Body of pancreas (tissue), 4 donors: Measurements from ENCODE around the gene NECTIN1. TPM values are rescaled to one million over a fixed set of nuclear protein-coding genes. Genes with fewer than 3 reads are reported as not detected.
A peak's percentile ranks its signal among the peaks of the same experiment; 100 is the strongest.

Experiments used
- ATAC-seq: fragments of 150-250 bp; one replicate; pipeline ENCODE4 v1.9.1; 2016
- DNase-seq, 4 donors: peaks; one replicate each; pipeline ENCODE4 v3.0.0-alpha.2; 2019
- H3K27ac ChIP-seq, 4 donors: fragments of 200-600 bp; sonication (generic); 1 replicate in 3 of 4; 2 replicates in 1 of 4; pipeline versions ENCODE4 v1.5.1 to v1.6.1; 2016 to 2019; ENCODE audit warnings: mild to moderate bottlenecking in 1 of 4, mixed read lengths in 1 of 4, moderate library complexity in 1 of 4
- H3K27me3 ChIP-seq, 2 donors: fragments of 200-600 bp; sonication (generic); one replicate each; pipeline ENCODE4 v1.6.0; 2016; ENCODE audit warnings: mild to moderate bottlenecking in 1 of 2
- H3K36me3 ChIP-seq, 2 donors: fragments of 200-600 bp; sonication (generic); replicated peaks in 1 of 2; 2 replicates each; pipeline ENCODE4 v1.5.1; 2016; ENCODE audit warnings: low read depth in 2 of 2; ENCODE audit not compliant: insufficient read depth in 1 of 2
- H3K4me1 ChIP-seq: fragments of 200-600 bp; sonication (generic); one replicate; pipeline ENCODE4 v1.6.0; 2016
- H3K4me3 ChIP-seq, 2 donors: fragments of 200-600 bp; sonication (generic); 1 replicate in 1 of 2; 2 replicates in 1 of 2; pipeline ENCODE4 v1.5.1; 2016 to 2019
- H3K9me3 ChIP-seq, 3 donors: fragments of 200-600 bp; sonication (generic); 1 replicate in 2 of 3; 2 replicates in 1 of 3; pipeline ENCODE4 v1.5.1; 2016
- CTCF ChIP-seq, 7 experiments: fragments of 450-650 bp in 4 of 7; fragments of 200-600 bp in 3 of 7; sonication (generic) in 3 of 7; IDR thresholded peaks; one replicate each; pipeline ENCODE4 v1.5.1; 2016 to 2019; ENCODE audit warnings: antibody characterized with exemption in 7 of 7
- POLR2A ChIP-seq, 3 donors: fragments of 450-650 bp; IDR thresholded peaks; one replicate each; pipeline ENCODE4 v1.6.1; 2016; ENCODE audit warnings: antibody characterized with exemption in 3 of 3, mild to moderate bottlenecking in 2 of 3
- WGBS, 2 donors: methylation state at CpG; one replicate each; pipeline ENCODE4 v1.1.5; 2017; 5-methylcytosine and 5-hydroxymethylcytosine counted together
- intact Hi-C: fragments of 100-400 bp; cut with DNase I; formaldehyde crosslinking; loops from one replicate; pipeline ENCODE4 v1.15.1; 2023
- total RNA-seq, 2 donors: library from RNA; depleted of rRNA; stranded (reverse); fragments of >200 nt; gene quantifications; one replicate each; pipeline ENCODE4 v1.1.0, GENCODE V29; 2016

Gene NECTIN1
- total RNA-seq, 2 donors from 2014 or later, result 7.3 to 31.6 TPM

DNA sequence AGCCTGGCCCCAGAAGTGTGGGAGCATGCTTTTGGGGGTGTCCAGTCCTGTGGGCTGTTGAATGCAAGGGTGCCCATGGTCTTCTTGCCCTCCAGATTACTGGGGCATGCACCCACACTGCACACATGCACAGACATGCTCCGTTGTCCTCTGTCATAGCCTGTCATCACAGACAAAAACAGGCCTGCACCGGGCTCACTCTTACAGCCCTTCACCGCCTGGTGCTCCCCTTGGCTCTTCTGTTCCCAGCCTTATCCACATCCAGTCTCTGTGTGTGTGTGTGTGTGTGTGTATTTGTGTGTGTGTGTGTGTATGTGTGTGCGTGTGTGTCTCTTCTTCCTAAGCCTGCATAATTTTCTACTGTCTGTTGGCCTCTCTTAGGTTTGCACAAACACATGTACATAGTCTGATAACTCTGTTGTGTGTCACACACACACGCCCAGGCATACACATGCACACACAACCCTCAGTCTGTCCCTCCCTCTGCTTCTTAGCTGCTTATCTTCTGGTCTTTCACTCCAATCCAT lies 23.4 kb upstream of the NECTIN1 start:
- WGBS, 2 donors, result 80 to 86% methylated on average over 5 of the region's 5 CpGs
- H3K4me1 ChIP-seq, result peaks cover 26% of the 10 kb centered on the region
- no peak overlapping the region for H3K4me3 ChIP-seq
- no peaks in the 10 kb centered on the region for H3K9me3 ChIP-seq
- H3K27me3 ChIP-seq, result no peaks in the 10 kb centered on the region
- TF ChIP-seq CTCF (IDR thresholded peaks at IDR 0.05), result no peak
- no peak for TF ChIP-seq POLR2A (IDR thresholded peaks at IDR 0.05)
- DNase-seq (no peak), ATAC-seq (no peak)
- intact Hi-C loops, result no loop called here
- no peak overlapping the region for H3K27ac ChIP-seq
- H3K36me3 ChIP-seq, result no peaks in the 10 kb centered on the region

GRCh38 chr11:119750056-119750455 lies 21.1 kb upstream of the NECTIN1 start:
- no peak for ATAC-seq

DNA sequence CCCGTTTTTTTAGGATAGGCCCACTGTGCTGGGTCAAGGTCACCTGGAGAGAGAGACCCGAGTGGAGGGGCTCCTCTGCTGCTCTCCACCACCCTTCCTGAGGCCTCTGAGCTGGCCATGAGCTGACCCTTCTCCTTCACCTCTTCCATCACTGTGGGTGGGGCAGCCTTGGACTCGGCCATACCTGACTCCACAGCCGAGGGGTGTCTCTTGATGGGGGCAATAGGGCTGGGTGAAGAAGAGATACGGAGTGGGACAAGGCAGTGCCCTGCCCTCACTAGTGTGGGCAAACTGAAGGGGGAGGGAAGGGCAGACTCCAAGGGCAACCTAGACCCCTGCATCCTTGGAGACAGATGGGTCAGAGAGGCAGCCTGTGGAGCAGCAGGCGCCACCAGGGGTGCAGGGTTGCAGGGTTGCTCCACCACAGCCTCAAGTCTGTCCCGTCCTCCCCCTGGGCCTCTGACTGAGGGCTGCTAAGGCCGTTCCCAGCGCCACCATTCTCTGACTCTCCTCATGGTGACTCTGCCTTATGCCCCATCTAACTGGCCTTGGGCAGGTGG lies 20.1 kb upstream of the NECTIN1 start:
- no peak overlapping the region for H3K4me3 ChIP-seq
- H3K9me3 ChIP-seq, result no peaks in the 10 kb centered on the region
- peaks cover 16% of the 10 kb centered on the region for H3K4me1 ChIP-seq
- no peaks in the 10 kb centered on the region for H3K27me3 ChIP-seq
- 74 to 76% methylated on average over 6 to 9 of the region's 9 CpGs for WGBS, 2 donors
- intact Hi-C loops, result no loop called here
- no peaks in the 10 kb centered on the region for H3K36me3 ChIP-seq
- DNase-seq, result peak in 1 of 4 donors; percentile 5
- TF ChIP-seq CTCF (IDR thresholded peaks at IDR 0.05) (no peak), POLR2A (IDR thresholded peaks at IDR 0.05) (no peak)
- H3K27ac ChIP-seq, result no peak overlapping the region
- ATAC-seq, result no peak

More at GRCh38 chr11:119750056-119750455, 21.1 kb upstream of the NECTIN1 start:
- H3K9me3 ChIP-seq, result no peaks in the 10 kb centered on the region
- intact Hi-C loops, result no loop called here
- peak in 1 of 4 donors; percentile 2 for DNase-seq
- no peak overlapping the region for H3K27ac ChIP-seq
- 87 to 96% methylated on average over 7 to 8 of the region's 8 CpGs for WGBS, 2 donors
- TF ChIP-seq POLR2A (IDR thresholded peaks at IDR 0.05) (no peak), CTCF (IDR thresholded peaks at IDR 0.05) (no peak)
- no peaks in the 10 kb centered on the region for H3K27me3 ChIP-seq
- peaks cover 26% of the 10 kb centered on the region for H3K4me1 ChIP-seq
- no peak overlapping the region for H3K4me3 ChIP-seq
- no peaks in the 10 kb centered on the region for H3K36me3 ChIP-seq

DNA sequence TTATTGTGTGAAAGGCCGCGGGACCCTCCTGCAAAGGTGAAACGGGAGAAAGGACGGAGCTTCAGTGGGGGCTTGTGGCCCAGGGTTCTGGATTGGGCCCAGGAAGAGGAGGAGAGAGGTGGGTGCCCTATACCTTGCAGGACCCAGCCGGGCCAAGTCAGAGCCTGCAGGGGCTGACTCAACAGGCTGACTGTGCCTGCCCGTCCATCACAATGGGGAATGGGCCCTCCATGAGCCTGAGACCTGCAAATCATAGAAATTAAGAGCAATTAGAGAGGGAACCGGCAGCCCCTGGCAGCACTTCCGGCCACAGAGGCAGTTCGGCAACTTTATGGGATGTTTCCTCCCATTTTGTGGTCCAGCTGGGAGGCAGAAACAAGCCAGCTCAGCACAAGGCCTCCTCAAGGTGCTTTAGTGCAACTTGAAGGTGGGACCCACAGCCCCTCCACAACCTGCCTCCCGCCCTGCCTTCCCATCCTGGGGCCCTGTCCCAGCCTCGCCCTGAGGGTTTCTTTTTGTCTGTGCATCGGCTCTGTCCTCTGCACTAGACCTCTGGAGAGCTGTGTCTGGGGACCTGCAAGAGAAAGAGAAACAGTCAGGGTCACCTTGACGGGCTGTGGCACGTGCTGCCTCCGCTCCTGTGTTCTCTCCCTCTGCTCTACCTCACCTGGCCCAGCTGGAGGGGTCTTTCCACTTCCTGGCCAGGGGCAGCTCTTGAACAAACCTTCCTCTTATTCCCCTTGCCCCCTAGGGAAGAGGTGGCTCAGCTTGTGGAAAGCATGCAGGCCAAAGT lies 19.1 kb upstream of the NECTIN1 start:
- Histone ChIP-seq H3K27ac (no peak overlapping the region), H3K4me1 (peaks cover 13% of the 10 kb centered on the region), H3K27me3 (no peaks in the 10 kb centered on the region), H3K4me3 (no peak overlapping the region), H3K9me3 (no peaks in the 10 kb centered on the region), H3K36me3 (no peaks in the 10 kb centered on the region)
- WGBS, 2 donors, result 86 to 93% methylated on average over 14 to 15 of the region's 15 CpGs
- TF ChIP-seq POLR2A (IDR thresholded peaks at IDR 0.05) (no peak), CTCF (IDR thresholded peaks at IDR 0.05) (no peak)
- intact Hi-C loops, result no loop called here
- ATAC-seq, result no peak
- DNase-seq, result peak in 1 of 4 donors; percentile 9
